ELF-1 (cell line): ENCODE data around the gene CCDC63.

Experiments
- DNase-seq: peaks from one replicate; pipeline ENCODE4 v3.0.0-alpha.2; 2016; ENCODE audit warnings: low read depth, low spot score

The CCDC63 gene

DNA sequence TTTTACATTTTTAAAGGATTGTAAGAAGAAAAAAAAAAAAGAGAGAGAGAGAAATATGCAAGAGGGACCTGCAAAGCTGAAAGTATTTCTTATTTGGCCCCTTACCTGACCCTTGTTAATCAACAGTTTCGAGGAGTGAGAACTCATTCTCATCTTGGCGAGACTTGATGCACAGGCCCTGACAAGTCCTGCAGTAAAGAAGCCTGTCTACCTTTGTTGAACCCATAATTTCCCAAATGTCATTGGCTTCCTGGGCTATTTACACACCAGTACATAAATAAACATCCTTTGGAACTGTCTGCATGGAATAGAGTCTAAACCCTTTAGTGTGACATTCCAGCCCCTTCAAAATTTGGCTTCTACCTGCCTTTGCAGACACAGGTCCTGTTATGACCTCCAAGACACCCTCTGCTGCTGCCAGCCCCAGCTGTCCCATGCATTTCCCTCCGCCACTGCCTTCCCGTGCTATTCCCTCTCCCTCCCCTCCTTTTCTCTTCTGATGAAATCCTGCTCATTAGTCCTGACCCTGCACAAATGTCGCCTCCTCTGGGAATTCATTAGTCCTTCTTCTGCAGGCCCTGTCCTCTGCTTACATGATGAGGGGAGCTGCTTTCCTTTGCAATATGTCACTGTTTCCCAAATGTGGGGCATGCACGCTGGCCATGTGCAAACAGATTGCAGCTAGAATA, 38.5 kb downstream of the CCDC63 start:
- DNase-seq: no peak

DNA sequence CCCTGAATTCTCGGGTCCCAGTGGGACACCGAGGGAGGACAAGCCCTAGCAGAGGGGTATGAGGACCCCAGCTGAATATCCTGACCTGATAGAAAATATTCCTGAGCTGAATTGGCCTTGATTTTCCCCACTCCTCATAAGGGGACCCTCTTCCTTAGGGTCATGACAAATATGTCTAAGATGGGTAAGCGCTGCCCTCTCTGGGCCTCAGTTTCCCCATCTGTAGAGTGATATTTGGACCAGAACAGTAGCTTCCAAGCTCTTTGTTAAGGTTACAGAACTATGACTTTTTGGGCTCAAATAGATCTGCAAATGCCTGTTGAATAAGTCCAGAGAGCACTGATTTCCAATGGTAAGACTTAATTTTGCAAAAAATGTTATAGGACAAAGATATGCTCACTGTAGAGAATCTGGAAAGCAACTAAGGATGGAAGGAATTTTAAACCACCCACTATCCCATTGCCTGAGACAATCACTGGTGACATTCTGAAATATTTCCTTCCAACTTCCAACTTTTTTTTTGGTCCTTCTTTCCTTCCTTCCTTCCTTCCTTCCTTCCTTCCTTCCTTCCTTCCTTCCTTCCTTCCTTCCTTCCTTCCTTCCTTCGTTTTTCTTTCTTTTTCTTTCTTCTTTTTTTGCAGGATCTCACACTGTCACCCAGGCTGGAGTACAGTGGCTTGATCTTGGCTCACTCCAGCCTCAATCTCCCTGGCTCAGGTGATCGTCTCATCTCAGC, 41.6 kb downstream of the CCDC63 start:
- no peak for DNase-seq

DNA sequence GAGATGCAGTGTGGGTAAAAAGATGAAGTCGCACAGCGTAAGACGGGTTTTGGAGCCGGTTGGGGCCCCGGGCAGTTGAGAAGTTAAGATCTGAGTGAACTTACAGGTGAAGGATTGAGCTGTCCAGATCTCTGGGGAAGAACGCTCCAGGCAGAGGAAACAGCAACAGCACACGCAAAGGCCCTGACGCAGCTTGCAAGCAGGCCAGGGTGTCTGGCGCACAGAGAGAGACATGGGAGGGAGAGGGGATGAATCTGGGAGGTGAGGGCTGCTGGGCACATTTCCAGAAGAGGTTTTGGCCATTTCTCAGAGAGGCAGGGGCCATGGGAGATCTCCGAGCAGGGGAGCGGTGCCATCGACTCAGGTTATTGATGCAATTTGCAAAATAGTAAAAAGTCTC, 42.6 kb downstream of the CCDC63 start:
- no peak for DNase-seq

DNA sequence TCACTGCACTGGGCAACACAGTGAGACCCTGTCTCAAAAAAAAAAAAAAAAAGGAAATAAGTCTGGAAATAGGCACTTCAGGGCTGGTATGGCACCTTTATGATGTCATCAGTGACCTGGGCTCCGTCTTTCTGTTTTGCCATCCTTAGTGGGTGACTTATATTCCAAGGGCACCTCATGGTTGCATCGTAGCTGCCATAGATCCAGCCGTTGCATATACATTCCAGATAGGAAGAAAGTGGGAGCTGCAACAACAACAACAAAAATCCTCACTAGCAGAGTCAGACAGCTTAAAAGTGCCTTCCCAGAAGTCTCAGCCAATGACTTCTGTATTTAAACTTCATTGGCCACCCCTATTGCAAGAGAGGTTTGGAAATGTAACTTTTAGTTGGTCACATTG, 47.2 kb downstream of the CCDC63 start:
- no peak for DNase-seq

DNA sequence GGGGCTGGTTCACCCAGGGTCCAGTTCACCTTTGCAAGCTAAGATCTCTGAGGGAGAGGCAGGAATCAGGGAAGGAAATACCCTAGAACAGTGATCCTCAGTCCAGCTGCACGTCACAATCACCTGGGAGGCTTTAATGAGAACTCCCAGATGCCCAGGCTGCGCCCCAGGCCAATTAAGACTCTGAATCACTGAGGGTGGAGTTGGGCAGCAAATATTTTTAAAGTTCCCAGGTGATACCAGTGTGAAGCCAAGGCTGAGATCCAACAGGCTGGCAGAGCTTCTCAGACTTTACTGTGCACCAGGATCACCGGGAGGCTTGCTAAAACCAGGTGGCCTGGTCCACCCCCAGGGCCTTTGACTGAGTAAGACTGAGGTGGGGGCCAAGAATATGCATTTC, 49.8 kb downstream of the CCDC63 start:
- DNase-seq: no peak

DNA sequence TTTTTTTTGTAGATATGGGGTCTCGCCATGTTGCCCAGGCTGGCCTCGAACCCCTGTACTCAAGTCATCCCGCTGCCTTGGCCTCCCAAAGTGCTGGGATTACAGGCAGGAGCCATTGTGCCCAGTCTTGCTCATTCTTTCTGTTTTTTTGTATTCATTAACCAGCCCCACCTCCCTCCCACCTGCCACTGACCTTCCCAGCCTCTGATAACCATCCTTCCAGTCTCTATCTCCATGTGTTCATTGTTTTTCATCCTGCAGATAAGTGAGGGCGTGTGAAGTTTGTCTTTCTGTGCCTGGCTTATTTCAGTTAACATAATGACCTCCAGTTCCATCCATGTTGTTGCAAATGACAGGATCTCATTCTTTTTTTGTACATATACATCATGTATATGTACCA, 54.6 kb downstream of the CCDC63 start:
- no peak for DNase-seq

DNA sequence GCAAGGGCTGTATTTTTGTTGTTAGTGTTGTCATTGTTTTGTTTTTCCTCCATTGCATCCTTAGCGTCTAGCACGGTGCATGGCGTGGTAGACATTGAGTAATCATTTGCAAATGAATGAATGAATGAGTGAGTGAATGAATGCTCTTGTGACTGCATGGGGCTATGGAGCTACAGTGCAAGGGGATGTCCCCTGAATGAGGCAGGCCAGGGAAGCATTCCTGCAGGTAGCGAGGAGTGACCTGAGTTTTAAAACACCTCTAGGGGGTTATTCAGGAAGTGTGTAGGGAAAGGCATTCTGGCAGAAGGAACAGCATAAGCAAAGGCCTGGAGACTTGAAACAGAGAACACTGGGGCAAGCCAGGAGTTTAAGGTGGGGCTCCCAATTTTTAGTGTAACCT, 56.7 kb downstream of the CCDC63 start:
- no peak for DNase-seq

DNA sequence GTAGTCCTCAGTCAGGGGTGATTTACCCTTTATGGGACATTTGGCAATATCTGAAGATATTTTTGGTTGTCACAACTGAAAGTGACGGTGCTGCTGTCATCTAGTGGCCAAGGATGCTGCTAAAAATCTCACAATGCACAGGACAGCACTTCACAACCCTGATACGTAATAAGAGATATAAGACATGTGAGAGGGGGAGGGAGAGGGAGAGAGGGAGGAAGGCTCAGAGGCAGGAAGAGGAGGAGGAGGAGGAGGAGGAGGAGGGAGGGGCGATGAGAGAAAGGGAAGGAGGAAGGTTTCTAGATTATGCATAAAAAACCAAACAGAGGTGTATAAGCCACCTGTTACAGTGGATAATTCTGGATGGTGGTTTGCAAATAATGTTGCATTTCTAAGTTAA, 59.3 kb downstream of the CCDC63 start:
- DNase-seq: no peak

DNA sequence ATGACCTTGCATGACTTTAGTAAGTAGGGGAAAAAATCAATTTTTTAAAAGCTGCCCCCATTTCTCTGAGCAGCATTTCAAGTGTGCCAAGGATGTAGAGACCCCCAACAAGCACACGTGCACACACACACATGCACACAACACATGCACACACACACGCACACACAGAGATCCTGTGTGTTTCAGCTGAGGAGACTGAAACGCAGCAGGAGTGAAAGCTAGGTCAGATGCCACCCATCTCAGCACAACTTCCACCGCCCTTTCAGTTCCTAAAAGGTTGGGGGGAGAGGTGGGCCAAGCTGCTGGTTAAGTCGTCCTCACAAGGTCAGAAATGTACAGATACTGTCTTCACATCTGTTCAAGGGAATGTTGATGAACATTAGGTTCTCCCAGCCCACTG, 59.7 kb downstream of the CCDC63 start:
- DNase-seq: no peak

DNA sequence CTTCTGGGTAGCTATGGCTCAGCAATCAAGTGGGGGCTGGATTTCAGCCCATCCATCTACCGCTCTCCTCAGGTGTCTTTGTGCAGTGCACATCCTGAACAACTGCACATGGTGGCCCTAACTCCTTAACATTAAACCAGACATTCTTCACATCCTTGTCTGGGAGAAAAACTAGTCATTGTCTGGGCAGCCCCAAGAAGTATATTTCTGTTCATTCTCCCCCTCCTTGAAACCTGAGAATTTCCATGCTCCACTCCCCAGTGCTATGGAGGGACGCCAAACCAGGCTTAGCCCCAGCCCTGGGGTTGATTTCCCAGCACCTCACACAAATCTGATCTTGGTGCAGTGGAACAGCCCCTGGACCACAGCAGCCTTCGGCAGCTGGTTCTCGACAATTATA, 60.2 kb downstream of the CCDC63 start:
- DNase-seq: no peak

DNA sequence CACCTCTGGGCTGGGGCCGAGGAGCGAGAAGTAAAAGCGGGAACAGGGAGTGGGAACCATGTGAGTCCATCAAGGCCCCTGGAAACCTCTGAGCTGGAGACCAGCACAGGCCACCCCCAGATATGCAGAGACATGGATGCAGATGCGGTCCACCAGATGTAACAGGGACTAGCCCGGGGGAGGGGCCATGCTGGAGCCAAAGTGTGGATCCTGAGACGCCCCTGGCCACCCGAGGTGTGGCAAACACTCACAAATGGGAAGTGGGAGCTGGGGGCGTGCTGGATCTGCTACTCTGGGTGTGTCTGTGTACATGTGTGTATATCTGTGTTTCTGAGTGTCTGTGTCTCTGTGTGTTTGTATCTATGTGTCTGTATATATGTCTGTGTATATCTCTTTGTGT, 60.8 kb downstream of the CCDC63 start:
- no peak for DNase-seq

DNA sequence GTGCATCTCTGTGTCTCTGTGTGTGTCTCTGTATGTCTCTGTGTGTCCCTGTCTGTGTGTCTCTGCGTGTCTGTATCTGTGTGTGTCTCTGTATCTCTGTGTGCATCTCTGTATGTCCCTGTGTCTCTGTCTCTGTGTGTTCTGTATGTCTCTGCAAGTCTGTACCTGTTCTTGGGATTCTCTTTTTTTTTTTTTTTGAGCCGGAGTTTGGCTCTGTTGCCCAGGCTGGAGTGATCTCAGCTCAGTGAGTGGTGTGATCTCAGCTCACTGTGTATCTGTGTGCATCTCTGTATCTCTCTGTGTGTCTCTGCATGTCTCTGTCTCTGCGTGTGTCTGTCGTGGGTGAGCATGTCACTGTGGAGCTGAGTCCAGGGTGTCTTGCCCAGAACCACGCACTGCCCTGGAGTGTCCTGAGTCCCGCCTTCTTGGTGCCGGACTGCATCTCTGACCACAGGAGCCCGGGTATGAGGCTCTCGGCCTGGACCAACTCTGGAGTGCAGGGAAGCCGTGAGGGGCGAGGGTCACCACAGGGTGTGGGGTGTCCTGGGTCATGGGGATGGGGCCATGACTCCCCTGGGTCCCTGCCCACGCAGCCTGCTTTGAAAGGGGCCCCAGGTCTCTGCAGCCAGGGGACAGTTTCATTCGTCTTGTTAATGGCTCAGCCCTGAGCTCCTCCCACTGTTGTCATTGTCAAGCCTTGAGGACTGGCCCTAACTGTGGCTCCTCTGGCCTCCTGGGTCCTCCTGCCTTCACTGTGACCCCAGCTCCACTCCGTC, 61.8 kb downstream of the CCDC63 start:
- no peak for DNase-seq

DNA sequence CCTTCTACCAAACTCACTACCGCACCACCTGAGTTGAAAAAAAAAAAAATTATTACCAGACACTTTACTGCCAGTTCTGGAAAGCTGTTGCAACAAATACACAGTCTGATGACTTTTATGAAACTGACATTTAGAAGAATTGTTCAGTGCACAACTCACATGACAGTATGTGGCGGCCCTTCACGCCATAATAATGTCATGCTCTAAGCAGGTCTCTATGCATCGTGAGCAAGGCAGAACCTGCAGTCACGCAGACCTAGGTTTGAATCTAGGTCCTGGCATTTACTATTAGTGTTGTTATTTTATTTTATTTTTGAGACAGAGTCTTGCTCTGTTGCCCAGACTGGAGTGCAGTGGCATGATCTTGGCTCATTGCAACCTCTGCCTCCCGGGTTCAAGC, 65.5 kb downstream of the CCDC63 start:
- DNase-seq: no peak

DNA sequence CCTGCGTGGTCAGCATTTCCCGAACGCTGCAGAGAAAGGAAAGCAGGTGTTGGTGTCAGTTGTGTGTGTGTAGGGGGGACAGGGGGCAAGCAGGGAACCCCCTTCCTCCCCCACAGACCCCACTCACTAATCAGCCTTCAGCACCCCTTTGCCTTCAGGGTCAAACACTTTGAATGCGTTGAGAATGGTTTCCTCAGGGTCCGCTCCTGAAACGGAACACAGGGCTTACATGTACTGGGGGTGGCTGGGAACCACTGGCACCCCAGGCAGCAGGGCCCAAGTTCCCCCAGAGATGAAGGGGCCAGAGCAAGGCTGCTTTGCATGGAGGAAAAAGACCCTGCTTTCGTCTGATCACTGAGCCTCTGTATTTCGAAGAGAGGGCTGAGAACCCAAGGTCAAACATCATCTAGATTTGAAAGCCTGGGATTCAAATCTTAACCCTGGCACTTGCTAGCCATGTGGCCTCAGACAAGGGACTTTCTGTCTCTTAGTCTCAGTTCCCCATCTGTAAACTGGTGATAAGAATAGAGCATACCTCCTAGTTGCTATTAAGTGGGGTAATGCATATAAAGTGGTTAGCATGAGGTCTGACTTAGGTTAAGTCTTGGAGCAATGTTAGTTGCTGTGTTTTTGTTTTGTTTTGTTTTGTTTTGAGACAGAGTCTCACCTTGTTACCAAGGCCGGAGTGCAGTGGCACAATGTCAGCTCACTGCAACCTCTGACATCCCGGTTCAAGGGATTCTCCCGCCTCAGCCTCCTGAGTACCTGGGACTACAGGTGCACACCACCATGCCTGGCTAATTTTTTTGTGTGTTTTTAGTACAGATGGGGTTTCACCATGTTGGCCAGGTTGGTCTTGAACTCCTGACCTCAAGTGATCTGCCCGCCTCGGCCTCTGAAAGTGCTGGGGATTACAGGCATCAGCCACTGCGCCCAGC, 66.6 kb downstream of the CCDC63 start:
- no peak for DNase-seq

DNA sequence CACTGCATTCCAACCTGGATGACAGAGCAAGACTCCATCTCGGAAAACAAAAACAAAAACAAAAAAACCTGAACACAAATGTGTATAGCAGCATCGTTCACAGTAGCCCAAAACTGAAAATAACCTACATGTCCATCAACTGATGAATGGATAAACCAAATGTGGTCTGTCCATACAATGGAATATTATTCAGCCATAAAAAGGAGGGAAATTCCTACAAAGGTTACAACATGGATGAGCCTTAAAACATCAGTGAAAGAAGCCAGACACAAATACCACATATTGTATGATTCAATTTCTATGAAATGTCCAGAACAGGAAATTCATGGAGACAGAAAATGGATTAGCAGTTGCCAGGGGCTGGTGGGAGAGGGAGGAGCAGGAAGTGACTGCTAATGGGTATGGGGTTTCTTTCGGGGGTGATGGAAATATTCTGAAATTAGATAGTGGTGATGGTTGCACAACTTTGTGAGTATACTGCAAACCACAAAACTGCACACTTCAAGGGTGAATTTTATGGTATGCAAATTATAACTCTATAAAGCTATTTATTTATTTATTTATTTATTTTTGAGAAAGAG, 69.6 kb downstream of the CCDC63 start:
- no peak for DNase-seq

DNA sequence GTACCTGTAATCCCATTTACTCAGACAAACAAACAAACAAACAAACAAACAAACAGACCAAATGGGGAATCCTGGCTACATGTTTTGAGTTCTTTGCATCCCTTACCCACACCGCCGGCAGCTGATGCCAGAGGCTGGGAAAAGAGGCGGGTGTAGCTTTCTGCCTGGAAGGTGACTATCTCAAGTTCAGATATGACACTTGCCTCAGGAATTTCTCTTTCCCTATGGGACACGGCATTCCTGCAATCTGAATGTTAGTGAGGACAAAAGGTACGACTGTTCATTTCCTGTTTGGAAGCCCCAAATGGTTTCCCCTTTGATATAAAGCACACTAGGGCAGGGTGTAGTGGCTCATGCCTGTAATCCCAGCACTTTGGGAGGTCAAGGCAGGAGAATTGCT, 70.7 kb downstream of the CCDC63 start:
- DNase-seq: no peak

DNA sequence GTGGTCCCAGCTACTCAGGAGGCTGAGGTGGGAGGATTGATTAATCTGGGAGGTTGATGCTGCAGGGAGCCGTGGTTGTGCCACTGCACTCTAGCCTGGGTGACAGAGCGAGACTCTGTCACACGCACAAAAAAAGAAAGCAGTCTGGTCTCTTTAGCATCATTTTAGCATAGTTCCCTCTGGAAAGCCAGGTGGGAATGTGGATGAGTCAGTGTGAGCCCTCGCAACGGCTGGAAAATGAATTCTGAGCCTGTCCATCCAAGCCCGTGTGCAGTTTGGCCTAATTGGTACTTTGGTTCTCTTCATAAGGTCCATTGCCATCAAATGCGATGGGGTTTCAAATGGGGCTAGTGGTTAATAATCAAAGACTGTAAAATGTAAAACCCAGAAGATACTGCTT, 71.2 kb downstream of the CCDC63 start:
- no peak for DNase-seq

DNA sequence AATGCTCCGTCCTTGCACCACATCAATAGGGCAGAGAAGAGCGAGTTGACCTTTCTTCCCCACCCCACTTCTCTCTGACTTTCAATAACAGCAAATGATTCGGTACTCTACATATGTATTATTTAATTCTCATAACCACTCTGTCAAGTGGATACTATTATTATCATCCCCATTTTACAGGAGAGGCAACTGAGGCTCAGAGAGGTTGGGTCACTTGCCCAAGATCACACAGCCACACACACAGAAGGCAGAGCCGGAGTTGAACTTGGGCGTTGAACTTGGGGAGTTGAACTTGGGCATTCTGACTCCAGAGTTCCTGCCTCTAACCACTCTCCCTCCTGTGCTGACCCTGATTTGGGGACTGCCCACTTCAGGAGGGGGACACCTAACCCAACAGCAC, 72.9 kb downstream of the CCDC63 start:
- DNase-seq: no peak

DNA sequence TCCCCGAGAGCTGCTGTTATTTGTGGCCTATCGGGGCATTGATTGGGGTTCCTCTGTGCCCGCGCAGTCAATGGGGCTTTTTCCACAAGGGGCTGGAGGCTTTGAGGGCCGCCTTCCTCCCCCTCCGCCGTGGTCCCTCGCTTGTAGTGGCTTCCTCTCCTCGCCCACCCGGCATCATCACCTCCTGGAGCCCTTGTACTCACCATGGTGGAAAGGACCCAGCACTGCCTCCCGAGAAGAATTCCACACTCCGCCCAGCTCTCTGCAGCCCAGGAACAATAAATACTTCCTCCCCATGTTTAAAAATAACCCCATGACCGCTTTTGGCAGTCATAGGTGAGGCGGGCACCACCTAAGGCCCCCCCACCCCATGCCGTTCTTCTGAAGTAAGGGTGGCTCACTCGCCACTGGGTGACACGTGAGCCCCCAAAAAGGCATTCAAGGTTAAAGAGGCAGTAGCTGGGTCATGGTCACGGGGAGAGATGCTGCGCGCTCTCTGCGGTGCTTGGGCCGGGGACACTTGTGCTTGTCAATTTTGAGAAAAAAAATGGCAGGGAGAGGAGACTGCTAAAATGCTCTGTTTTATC, 73.6 kb downstream of the CCDC63 start, which contains the start of gene MYL2:
Gene MYL2, minus strand, starts transcription at position 256 of the 587 bp plus-strand sequence. Its CDS starts 50 bp downstream, at position 206.
- DNase-seq: no peak

DNA sequence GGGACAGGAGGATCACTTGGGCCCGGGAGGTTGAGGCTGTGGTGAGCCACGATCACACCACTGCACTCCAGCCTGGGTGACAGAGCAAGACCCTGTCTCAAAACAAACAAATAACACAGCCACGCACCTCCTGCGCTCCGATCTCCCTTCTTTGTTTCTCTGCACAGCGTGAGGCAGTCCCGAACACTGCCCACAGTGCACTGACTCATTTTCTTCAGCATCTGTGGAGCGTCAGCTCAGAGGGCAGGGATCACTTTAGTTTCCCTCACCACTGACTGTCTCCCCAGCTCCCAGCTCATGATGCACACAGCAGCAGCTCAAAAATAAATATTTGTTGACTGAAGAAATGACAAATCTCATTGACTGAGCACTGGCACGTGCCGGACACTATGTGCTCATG, 74.5 kb downstream of the CCDC63 start:
- DNase-seq: no peak

DNA sequence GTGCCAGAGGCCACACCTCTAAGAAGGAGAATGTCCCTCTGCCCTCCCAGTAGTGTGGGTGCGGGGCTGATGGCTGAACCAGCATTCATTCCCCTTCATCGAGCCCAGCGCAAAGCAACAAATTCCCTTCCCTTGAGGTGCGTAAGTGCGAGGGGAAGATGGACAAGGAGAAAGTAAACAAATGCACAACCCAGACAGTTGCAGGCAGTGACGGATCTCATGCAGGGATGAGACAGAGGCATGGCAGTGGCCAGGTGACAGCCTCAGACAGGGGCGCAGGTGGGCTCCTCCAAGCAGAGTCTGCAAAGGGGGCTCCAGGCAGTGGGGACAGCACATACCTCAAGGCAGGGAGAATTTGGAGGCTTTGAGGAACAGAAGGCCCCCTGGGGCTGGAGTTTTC, 75.9 kb downstream of the CCDC63 start:
- DNase-seq: no peak
